GM19328 (cell line): ENCODE data around the gene PARP8.
A peak's percentile ranks its signal among the peaks of the same experiment; 100 is the strongest.

Experiments used
- ATAC-seq: cut with Tn5 transposase; IDR thresholded peaks from one replicate; pipeline ENCODE4 v1.9.1; 2021; ENCODE audit warnings: mild to moderate bottlenecking, moderate library complexity; ENCODE audit not compliant: unreplicated experiment

Gene PARP8

GRCh38 chr5:50832657-50833284 is 166.3 kb downstream of the PARP8 start:
- ATAC-seq = no peak

- no peak for ATAC-seq
These were observed 169.9 kb downstream of the PARP8 start for GRCh38 chr5:50836356-50836755.

- no peak for ATAC-seq
These were observed 173.0 kb downstream of the PARP8 start for GRCh38 chr5:50839472-50839871.

GRCh38 chr5:50843091-50843490 is 176.7 kb downstream of the PARP8 start:
- ATAC-seq = no peak

- ATAC-seq = no peak
These were observed 179.8 kb downstream of the PARP8 start for GRCh38 chr5:50846261-50846660.

- ATAC-seq = no peak
These were observed 183.1 kb downstream of the PARP8 start for GRCh38 chr5:50849554-50849953.

GRCh38 chr5:50853151-50853550 is 186.7 kb downstream of the PARP8 start:
- peak; percentile 67 for ATAC-seq

- no peak for ATAC-seq
These were observed 187.6 kb downstream of the PARP8 start for GRCh38 chr5:50854082-50854481.

GRCh38 chr5:50855001-50855400 is 188.6 kb downstream of the PARP8 start:
- no peak for ATAC-seq

- peak; percentile 80 for ATAC-seq
These were observed 190.1 kb downstream of the PARP8 start for GRCh38 chr5:50856401-50857119.

GRCh38 chr5:50863534-50864170 is 197.2 kb downstream of the PARP8 start:
- no peak for ATAC-seq

GRCh38 chr5:50864466-50864865 is 198.0 kb downstream of the PARP8 start:
- no peak for ATAC-seq

GRCh38 chr5:50866415-50866814 is 200.0 kb downstream of the PARP8 start:
- ATAC-seq = no peak

- ATAC-seq = no peak
These were observed 200.7 kb downstream of the PARP8 start for GRCh38 chr5:50867140-50867539.

- ATAC-seq = no peak
These were observed 207.3 kb downstream of the PARP8 start for GRCh38 chr5:50873595-50874277.

GRCh38 chr5:50874306-50875001 is 208.0 kb downstream of the PARP8 start:
- ATAC-seq = no peak

- ATAC-seq = no peak
These were observed 208.5 kb downstream of the PARP8 start for GRCh38 chr5:50875002-50875344.

- ATAC-seq = no peak
These were observed 212.0 kb downstream of the PARP8 start for GRCh38 chr5:50878470-50878869.

- no peak for ATAC-seq
These were observed 215.0 kb downstream of the PARP8 start for GRCh38 chr5:50881407-50881806.

GRCh38 chr5:50886657-50887345 is 220.4 kb downstream of the PARP8 start:
- no peak for ATAC-seq
